HG02981 (cell line): ENCODE data around the gene PLA2G2C.

ENCODE experiments used
- ATAC-seq: cut with Tn5 transposase; IDR thresholded peaks from one replicate; pipeline ENCODE4 v1.9.1; 2021; ENCODE audit warnings: mild to moderate bottlenecking, moderate library complexity; ENCODE audit not compliant: unreplicated experiment

PLA2G2C gene

GRCh38 chr1:20158358-20159070 lies 27.8 kb downstream of the PLA2G2C start:
- ATAC-seq = no peak

GRCh38 chr1:20154301-20154831 lies 32.0 kb downstream of the PLA2G2C start:
- ATAC-seq = no peak

- no peak for ATAC-seq
Observed at GRCh38 chr1:20153000-20153418, 33.3 kb downstream of the PLA2G2C start.

- ATAC-seq = no peak
Observed at GRCh38 chr1:20152599-20152930, 33.8 kb downstream of the PLA2G2C start.

- ATAC-seq = peak; percentile 77
Observed at GRCh38 chr1:20151906-20152598, 34.3 kb downstream of the PLA2G2C start.

- no peak for ATAC-seq
Observed at GRCh38 chr1:20150969-20151368, 35.3 kb downstream of the PLA2G2C start.

GRCh38 chr1:20150326-20150705 lies 36.0 kb downstream of the PLA2G2C start:
- no peak for ATAC-seq

GRCh38 chr1:20149601-20150325 lies 36.6 kb downstream of the PLA2G2C start:
- ATAC-seq = no peak

GRCh38 chr1:20148571-20149500 lies 37.5 kb downstream of the PLA2G2C start:
- no peak for ATAC-seq

GRCh38 chr1:20147846-20148570 lies 38.3 kb downstream of the PLA2G2C start:
- no peak for ATAC-seq

GRCh38 chr1:20143734-20144565 lies 42.4 kb downstream of the PLA2G2C start:
- no peak for ATAC-seq

- no peak for ATAC-seq
Observed at GRCh38 chr1:20143318-20143717, 43.0 kb downstream of the PLA2G2C start.

- no peak for ATAC-seq
Observed at GRCh38 chr1:20142001-20142710, 44.2 kb downstream of the PLA2G2C start.

- no peak for ATAC-seq
Observed at GRCh38 chr1:20141466-20141865, 44.9 kb downstream of the PLA2G2C start.

- no peak for ATAC-seq
Observed at GRCh38 chr1:20141001-20141400, 45.3 kb downstream of the PLA2G2C start.

- no peak for ATAC-seq
Observed at GRCh38 chr1:20139776-20140612, 46.3 kb downstream of the PLA2G2C start.

GRCh38 chr1:20138961-20139550 lies 47.3 kb downstream of the PLA2G2C start, which contains the start of gene PLA2G2F:
Gene PLA2G2F (plus strand): TSS chr1:20139323. CDS start chr1:20139428, 105 bp downstream.
- ATAC-seq = no peak
